ENCODE data around the gene AMZ1.
A peak's percentile ranks its signal among the peaks of the same experiment; 100 is the strongest.
"Not testable (repeated sequence)": the region's sequence is repeated elsewhere in the genome, so short reads cannot be mapped to it uniquely, and the experiment has no call there.

Gene AMZ1

GRCh38 chr7:2738766-2739549 lies 51.0 kb downstream of the AMZ1 start:
- Histone ChIP-seq H3K27me3 (ENCODE audit: control insufficient read depth in 5 of 5, insufficient read depth in 4 of 5, low read length in 5 of 5) (no peaks in the 10 kb centered on the region), H3K4me1 (ENCODE audit: control insufficient read depth in 5 of 5, insufficient read depth in 5 of 5, low read length in 5 of 5) (peaks cover 7 to 35% (median 31%) of the 10 kb centered on the region in 5 donors), H3K9me3 (ENCODE audit: control insufficient read depth in 5 of 5, low read length in 5 of 5) (no peaks in the 10 kb centered on the region), H3K4me3 (ENCODE audit: low read depth in 1 of 5, low read length in 5 of 5) (no peak overlapping the region), H3K27ac (ENCODE audit: low read depth, low read length) (no peak overlapping the region), H3K36me3 (ENCODE audit: control insufficient read depth in 5 of 5, insufficient read depth in 5 of 5, low read length in 5 of 5) (no peaks in the 10 kb centered on the region), H3K9ac (ENCODE audit: low read length in 5 of 5) (no peak overlapping the region)

GRCh38 chr7:2743523-2744185 lies 55.7 kb downstream of the AMZ1 start:
- H3K9me3 ChIP-seq (ENCODE audit: control insufficient read depth in 5 of 5, low read length in 5 of 5); H3K9ac ChIP-seq (ENCODE audit: low read length in 5 of 5); H3K36me3 ChIP-seq (ENCODE audit: control insufficient read depth in 5 of 5, insufficient read depth in 5 of 5, low read length in 5 of 5); H3K4me3 ChIP-seq (ENCODE audit: low read depth in 1 of 5, low read length in 5 of 5); H3K27ac ChIP-seq (ENCODE audit: low read depth, low read length); H3K4me1 ChIP-seq (ENCODE audit: control insufficient read depth in 5 of 5, insufficient read depth in 5 of 5, low read length in 5 of 5); H3K27me3 ChIP-seq (ENCODE audit: control insufficient read depth in 5 of 5, insufficient read depth in 4 of 5, low read length in 5 of 5): not testable (repeated sequence)

GRCh38 chr7:2748684-2749083 lies 60.7 kb downstream of the AMZ1 start:
- not testable (repeated sequence) for H3K36me3 ChIP-seq (ENCODE audit: control insufficient read depth in 5 of 5, insufficient read depth in 5 of 5, low read length in 5 of 5); H3K9me3 ChIP-seq (ENCODE audit: control insufficient read depth in 5 of 5, low read length in 5 of 5); H3K27ac ChIP-seq (ENCODE audit: low read depth, low read length); H3K9ac ChIP-seq (ENCODE audit: low read length in 5 of 5); H3K4me3 ChIP-seq (ENCODE audit: low read depth in 1 of 5, low read length in 5 of 5); H3K27me3 ChIP-seq (ENCODE audit: control insufficient read depth in 5 of 5, insufficient read depth in 4 of 5, low read length in 5 of 5)
- H3K4me1 ChIP-seq (ENCODE audit: control insufficient read depth in 5 of 5, insufficient read depth in 5 of 5, low read length in 5 of 5), result peaks cover 0 to 11% (median 8%) of the 10 kb centered on the region in 5 donors

DNA sequence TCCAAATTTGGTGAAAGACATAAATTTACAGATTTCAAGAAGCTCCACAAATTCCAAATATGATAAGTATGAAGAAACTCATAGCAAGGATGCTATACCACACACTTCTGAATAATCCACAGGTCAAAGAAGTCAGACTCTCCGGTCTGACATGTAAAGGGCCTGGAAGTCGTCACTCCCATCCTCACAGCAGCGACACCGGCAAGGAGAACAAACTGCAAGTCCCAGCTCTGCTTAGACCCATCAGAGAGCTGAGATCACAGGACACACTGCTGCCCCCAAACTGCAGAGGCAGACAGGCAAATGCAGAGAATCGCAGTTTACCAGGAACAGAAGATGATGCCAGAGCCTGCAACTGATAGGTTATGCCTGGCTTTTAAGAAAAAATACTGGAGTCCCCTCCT lies 62.0 kb downstream of the AMZ1 start:
- H3K27ac ChIP-seq (ENCODE audit: low read depth, low read length), result no peak overlapping the region
- peaks cover 0 to 11% (median 8%) of the 10 kb centered on the region in 5 donors for H3K4me1 ChIP-seq (ENCODE audit: control insufficient read depth in 5 of 5, insufficient read depth in 5 of 5, low read length in 5 of 5)
- no peak overlapping the region for H3K9ac ChIP-seq (ENCODE audit: low read length in 5 of 5)
- H3K27me3 ChIP-seq (ENCODE audit: control insufficient read depth in 5 of 5, insufficient read depth in 4 of 5, low read length in 5 of 5), result no peaks in the 10 kb centered on the region
- no peaks in the 10 kb centered on the region for H3K36me3 ChIP-seq (ENCODE audit: control insufficient read depth in 5 of 5, insufficient read depth in 5 of 5, low read length in 5 of 5)
- no peak overlapping the region for H3K4me3 ChIP-seq (ENCODE audit: low read depth in 1 of 5, low read length in 5 of 5)
- H3K9me3 ChIP-seq (ENCODE audit: control insufficient read depth in 5 of 5, low read length in 5 of 5), result no peaks in the 10 kb centered on the region

- H3K36me3 ChIP-seq (ENCODE audit: control insufficient read depth in 5 of 5, insufficient read depth in 5 of 5, low read length in 5 of 5), result no peaks in the 10 kb centered on the region
- no peaks in the 10 kb centered on the region for H3K27me3 ChIP-seq (ENCODE audit: control insufficient read depth in 5 of 5, insufficient read depth in 4 of 5, low read length in 5 of 5)
- H3K9me3 ChIP-seq (ENCODE audit: control insufficient read depth in 5 of 5, low read length in 5 of 5), result no peaks in the 10 kb centered on the region
- H3K27ac ChIP-seq (ENCODE audit: low read depth, low read length), result no peak overlapping the region
- peaks cover 0 to 11% (median 8%) of the 10 kb centered on the region in 5 donors for H3K4me1 ChIP-seq (ENCODE audit: control insufficient read depth in 5 of 5, insufficient read depth in 5 of 5, low read length in 5 of 5)
- no peak overlapping the region for H3K9ac ChIP-seq (ENCODE audit: low read length in 5 of 5)
- H3K4me3 ChIP-seq (ENCODE audit: low read depth in 1 of 5, low read length in 5 of 5), result no peak overlapping the region
These were observed 63.1 kb downstream of the AMZ1 start for GRCh38 chr7:2751086-2751485.

GRCh38 chr7:2753148-2753547 lies 65.1 kb downstream of the AMZ1 start:
- H3K9ac ChIP-seq (ENCODE audit: low read length in 5 of 5), result no peak overlapping the region
- no peak overlapping the region for H3K4me3 ChIP-seq (ENCODE audit: low read depth in 1 of 5, low read length in 5 of 5)
- no peaks in the 10 kb centered on the region for H3K36me3 ChIP-seq (ENCODE audit: control insufficient read depth in 5 of 5, insufficient read depth in 5 of 5, low read length in 5 of 5)
- H3K27ac ChIP-seq (ENCODE audit: low read depth, low read length), result no peak overlapping the region
- no peaks in the 10 kb centered on the region for H3K9me3 ChIP-seq (ENCODE audit: control insufficient read depth in 5 of 5, low read length in 5 of 5)
- H3K4me1 ChIP-seq (ENCODE audit: control insufficient read depth in 5 of 5, insufficient read depth in 5 of 5, low read length in 5 of 5), result peaks cover 4 to 25% (median 21%) of the 10 kb centered on the region in 5 donors
- H3K27me3 ChIP-seq (ENCODE audit: control insufficient read depth in 5 of 5, insufficient read depth in 4 of 5, low read length in 5 of 5), result no peaks in the 10 kb centered on the region

DNA sequence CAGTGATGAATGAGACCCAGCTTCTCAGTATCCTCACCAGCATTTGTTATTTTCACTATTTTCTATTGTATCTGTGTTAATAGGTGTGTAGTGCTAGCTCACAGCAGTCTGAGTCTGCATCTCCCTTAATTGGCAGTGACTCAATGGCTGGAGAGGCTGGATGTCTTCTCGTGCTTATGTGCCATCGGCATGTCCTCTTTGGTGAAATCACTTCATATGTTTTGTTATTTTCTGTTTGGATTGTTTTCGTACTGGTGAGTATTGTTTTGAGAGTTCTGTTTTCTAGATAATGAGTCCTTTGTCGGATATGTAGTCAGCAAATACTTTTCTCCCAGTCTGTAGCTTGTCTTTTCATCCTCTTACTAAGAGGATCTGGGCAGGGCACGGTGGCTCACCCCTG lies 66.1 kb downstream of the AMZ1 start:
- Histone ChIP-seq H3K36me3 (ENCODE audit: control insufficient read depth in 5 of 5, insufficient read depth in 5 of 5, low read length in 5 of 5) (no peaks in the 10 kb centered on the region), H3K4me3 (ENCODE audit: low read depth in 1 of 5, low read length in 5 of 5) (no peak overlapping the region), H3K9ac (ENCODE audit: low read length in 5 of 5) (no peak overlapping the region), H3K9me3 (ENCODE audit: control insufficient read depth in 5 of 5, low read length in 5 of 5) (no peaks in the 10 kb centered on the region), H3K4me1 (ENCODE audit: control insufficient read depth in 5 of 5, insufficient read depth in 5 of 5, low read length in 5 of 5) (peaks cover 4 to 31% (median 27%) of the 10 kb centered on the region in 5 donors), H3K27me3 (ENCODE audit: control insufficient read depth in 5 of 5, insufficient read depth in 4 of 5, low read length in 5 of 5) (no peaks in the 10 kb centered on the region), H3K27ac (ENCODE audit: low read depth, low read length) (no peak overlapping the region)

DNA sequence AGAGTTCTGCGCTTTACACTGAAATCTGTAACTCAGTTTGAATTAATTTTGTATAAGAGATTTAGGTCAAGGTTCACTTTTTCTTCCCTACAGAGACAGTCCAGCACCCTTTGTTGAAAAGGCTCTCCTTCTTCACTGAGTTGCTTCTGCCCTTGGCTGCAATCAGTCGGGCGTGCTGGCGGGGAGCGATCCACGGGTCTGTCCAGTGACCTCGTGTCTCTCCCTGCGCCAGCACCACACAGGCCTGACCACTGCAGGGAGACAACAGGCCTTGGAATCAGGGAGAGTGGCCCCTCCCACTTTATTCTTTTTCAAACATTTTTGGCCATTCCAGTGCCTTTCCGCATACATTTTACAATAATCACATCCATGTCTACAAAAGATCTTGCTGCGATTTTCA lies 66.9 kb downstream of the AMZ1 start:
- Histone ChIP-seq H3K27me3 (ENCODE audit: control insufficient read depth in 5 of 5, insufficient read depth in 4 of 5, low read length in 5 of 5) (no peaks in the 10 kb centered on the region), H3K4me3 (ENCODE audit: low read depth in 1 of 5, low read length in 5 of 5) (no peak overlapping the region), H3K9me3 (ENCODE audit: control insufficient read depth in 5 of 5, low read length in 5 of 5) (no peaks in the 10 kb centered on the region), H3K27ac (ENCODE audit: low read depth, low read length) (no peak overlapping the region), H3K4me1 (ENCODE audit: control insufficient read depth in 5 of 5, insufficient read depth in 5 of 5, low read length in 5 of 5) (peaks cover 5 to 39% (median 36%) of the 10 kb centered on the region in 5 donors), H3K36me3 (ENCODE audit: control insufficient read depth in 5 of 5, insufficient read depth in 5 of 5, low read length in 5 of 5) (no peaks in the 10 kb centered on the region), H3K9ac (ENCODE audit: low read length in 5 of 5) (no peak overlapping the region)

GRCh38 chr7:2755531-2755930 lies 67.5 kb downstream of the AMZ1 start:
- H3K27me3 ChIP-seq (ENCODE audit: control insufficient read depth in 5 of 5, insufficient read depth in 4 of 5, low read length in 5 of 5), result no peaks in the 10 kb centered on the region
- H3K4me1 ChIP-seq (ENCODE audit: control insufficient read depth in 5 of 5, insufficient read depth in 5 of 5, low read length in 5 of 5), result peaks cover 9 to 46% (median 42%) of the 10 kb centered on the region in 5 donors
- no peaks in the 10 kb centered on the region for H3K36me3 ChIP-seq (ENCODE audit: control insufficient read depth in 5 of 5, insufficient read depth in 5 of 5, low read length in 5 of 5)
- H3K4me3 ChIP-seq (ENCODE audit: low read depth in 1 of 5, low read length in 5 of 5), result no peak overlapping the region
- no peaks in the 10 kb centered on the region for H3K9me3 ChIP-seq (ENCODE audit: control insufficient read depth in 5 of 5, low read length in 5 of 5)
- H3K27ac ChIP-seq (ENCODE audit: low read depth, low read length), result no peak overlapping the region
- H3K9ac ChIP-seq (ENCODE audit: low read length in 5 of 5), result no peak overlapping the region

DNA sequence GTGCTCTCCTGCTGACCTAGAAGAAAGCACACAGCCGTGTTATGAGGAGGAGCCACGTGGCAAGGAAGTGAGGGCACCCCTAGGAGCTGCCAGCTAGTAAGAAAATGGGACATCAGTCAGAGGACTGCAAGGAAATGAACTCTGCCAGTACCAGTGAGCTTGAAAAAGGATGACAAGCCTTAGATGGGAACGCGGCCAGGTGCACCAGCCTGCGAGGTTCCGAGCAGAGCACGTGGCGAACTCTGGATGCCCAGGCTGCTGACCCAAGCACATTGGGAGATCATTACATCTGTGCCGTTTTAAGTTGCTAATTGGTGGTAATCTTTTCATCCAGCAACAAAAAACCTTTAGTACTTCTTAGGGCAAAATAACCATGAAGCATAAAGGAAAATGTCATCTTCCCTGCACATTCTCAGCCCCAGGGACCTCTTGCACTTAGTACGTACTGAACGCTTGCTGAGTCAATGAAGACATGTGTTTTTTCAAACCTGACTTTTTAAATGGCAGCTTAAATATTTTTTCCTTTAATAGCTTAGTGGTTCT lies 69.4 kb downstream of the AMZ1 start:
- H3K27ac ChIP-seq (ENCODE audit: low read depth, low read length), result peak overlapping the region; percentile 89
- H3K27me3 ChIP-seq (ENCODE audit: control insufficient read depth in 5 of 5, insufficient read depth in 4 of 5, low read length in 5 of 5), result no peaks in the 10 kb centered on the region
- H3K4me3 ChIP-seq (ENCODE audit: low read depth in 1 of 5, low read length in 5 of 5), result no peak overlapping the region
- H3K9me3 ChIP-seq (ENCODE audit: control insufficient read depth in 5 of 5, low read length in 5 of 5), result no peaks in the 10 kb centered on the region
- H3K9ac ChIP-seq (ENCODE audit: low read length in 5 of 5), result peak overlapping the region in 2 of 5 donors; percentile 6 to 9
- no peaks in the 10 kb centered on the region for H3K36me3 ChIP-seq (ENCODE audit: control insufficient read depth in 5 of 5, insufficient read depth in 5 of 5, low read length in 5 of 5)
- peaks cover 9 to 54% (median 49%) of the 10 kb centered on the region in 5 donors for H3K4me1 ChIP-seq (ENCODE audit: control insufficient read depth in 5 of 5, insufficient read depth in 5 of 5, low read length in 5 of 5)
